GM18511 (cell line): ENCODE measurements around the gene RBMS3.

Source experiments
- ATAC-seq: cut with Tn5 transposase; IDR thresholded peaks from one replicate; pipeline ENCODE4 v1.9.1; 2021; ENCODE audit warnings: mild to moderate bottlenecking, moderate library complexity; ENCODE audit not compliant: unreplicated experiment

Gene RBMS3

GRCh38 chr3:29919571-29919970, 638.7 kb downstream of the RBMS3 start:
- no peak for ATAC-seq

GRCh38 chr3:29922992-29923746, 642.3 kb downstream of the RBMS3 start:
- ATAC-seq, result no peak

GRCh38 chr3:29924783-29925561, 644.1 kb downstream of the RBMS3 start:
- no peak for ATAC-seq

GRCh38 chr3:29926378-29926777, 645.5 kb downstream of the RBMS3 start:
- ATAC-seq, result no peak

- no peak for ATAC-seq
Measured at GRCh38 chr3:29932696-29933325, 651.9 kb downstream of the RBMS3 start.

- ATAC-seq, result no peak
Measured at GRCh38 chr3:29933802-29934490, 653.1 kb downstream of the RBMS3 start.

- ATAC-seq, result no peak
Measured at GRCh38 chr3:29934751-29935150, 653.9 kb downstream of the RBMS3 start.

GRCh38 chr3:29936054-29936453, 655.2 kb downstream of the RBMS3 start:
- peak; percentile 96 for ATAC-seq

- ATAC-seq, result no peak
Measured at GRCh38 chr3:29936766-29937165, 655.9 kb downstream of the RBMS3 start.

GRCh38 chr3:29937185-29937584, 656.3 kb downstream of the RBMS3 start:
- ATAC-seq, result no peak

GRCh38 chr3:29940759-29941323, 660.0 kb downstream of the RBMS3 start:
- no peak for ATAC-seq

- ATAC-seq, result no peak
Measured at GRCh38 chr3:29942297-29942696, 661.4 kb downstream of the RBMS3 start.

- ATAC-seq, result no peak
Measured at GRCh38 chr3:29949131-29949530, 668.3 kb downstream of the RBMS3 start.

- ATAC-seq, result no peak
Measured at GRCh38 chr3:29949940-29950616, 669.2 kb downstream of the RBMS3 start.

GRCh38 chr3:29952431-29952830, 671.6 kb downstream of the RBMS3 start:
- ATAC-seq, result no peak

- ATAC-seq, result no peak
Measured at GRCh38 chr3:29955413-29955812, 674.5 kb downstream of the RBMS3 start.

- ATAC-seq, result no peak
Measured at GRCh38 chr3:29958816-29959215, 677.9 kb downstream of the RBMS3 start.

GRCh38 chr3:29971895-29972294, 691.0 kb downstream of the RBMS3 start:
- no peak for ATAC-seq

GRCh38 chr3:29972320-29972993, 691.6 kb downstream of the RBMS3 start:
- no peak for ATAC-seq

GRCh38 chr3:29973763-29974162, 692.9 kb downstream of the RBMS3 start:
- ATAC-seq, result no peak
